BLaER1 treated with 17β-estradiol and CSF1 and Interleukin-3, amounts not matched to agents 10 nM and 100 nM (cell line): Measurements from ENCODE around the gene PTGR2.
"Not testable (repeated sequence)": the region's sequence is repeated elsewhere in the genome, so short reads cannot be mapped to it uniquely, and the experiment has no call there.

Source experiments
- H3K27ac ChIP-seq, 11 experiments: shearing (Covaris generic); formaldehyde crosslinking; 2 replicates each; pipeline ENCODE4 v1.8.1; 2022
- H3K27me3 ChIP-seq, 11 experiments: shearing (Covaris generic); formaldehyde crosslinking; 2 replicates each; pipeline ENCODE4 v1.8.1; 2022
- H3K36me3 ChIP-seq, 11 experiments: shearing (Covaris generic); formaldehyde crosslinking; 2 replicates each; pipeline ENCODE4 v1.8.1; 2022
- H3K4me1 ChIP-seq, 10 experiments: shearing (Covaris generic); formaldehyde crosslinking; 2 replicates each; pipeline ENCODE4 v1.8.1; 2022
- H3K4me2 ChIP-seq, 11 experiments: shearing (Covaris generic); formaldehyde crosslinking; 2 replicates each; pipeline ENCODE4 v1.8.1; 2022
- H3K4me3 ChIP-seq, 10 experiments: shearing (Covaris generic); formaldehyde crosslinking; 2 replicates each; pipeline ENCODE4 v1.8.1; 2022
- H3K9ac ChIP-seq, 11 experiments: shearing (Covaris generic); formaldehyde crosslinking; 2 replicates each; pipeline ENCODE4 v1.8.1; 2022
- H3K9me3 ChIP-seq, 11 experiments: shearing (Covaris generic); formaldehyde crosslinking; replicated peaks in 1 of 11; 2 replicates each; pipeline ENCODE4 v1.8.1; 2022
- H4K20me1 ChIP-seq, 11 experiments: shearing (Covaris generic); formaldehyde crosslinking; 2 replicates each; pipeline ENCODE4 v1.8.1; 2022
- Cebpa-rat ChIP-seq, 11 experiments: shearing (Covaris generic); IDR thresholded peaks; 2 replicates each; pipeline ENCODE4 v1.8.1; 2022

Gene PTGR2

DNA sequence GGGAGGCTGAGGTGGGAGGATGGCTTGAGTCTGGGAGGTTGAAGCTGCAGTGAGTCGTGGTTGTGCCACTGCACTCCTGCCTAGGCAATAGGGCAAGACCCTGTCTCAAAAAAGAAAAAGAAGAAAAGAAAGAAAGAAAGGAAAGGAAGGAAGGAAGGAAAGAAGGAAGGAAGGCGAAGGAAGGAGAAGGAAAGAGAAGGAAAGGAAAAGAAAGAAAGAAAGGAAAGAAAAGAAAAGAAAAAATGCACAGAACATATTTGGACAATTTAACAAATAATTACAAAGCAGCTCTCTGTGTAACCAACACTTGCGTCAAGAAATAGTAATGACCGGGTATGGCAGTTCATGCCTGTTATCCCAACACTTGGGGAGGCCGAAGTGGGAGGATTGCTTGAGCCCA, 35.8 kb upstream of the PTGR2 start:
- Histone ChIP-seq H3K27me3 (no peaks in the 10 kb centered on the region), H4K20me1 (no peaks in the 10 kb centered on the region), H3K36me3 (no peaks in the 10 kb centered on the region), H3K4me2 (0 out of 22 replicates have a peak overlapping the region, but pooled peaks of 1 of the 11 experiments have one; percentile 9), H3K4me3 (no peak overlapping the region), H3K9ac (no peak overlapping the region), H3K27ac (no peak overlapping the region), H3K4me1 (peaks cover 7 to 23% (median 13%) of the 10 kb centered on the region in 10 experiments; a peak in 18 of 20 replicates), H3K9me3 (no peaks in the 10 kb centered on the region)
- no peak for TF ChIP-seq Cebpa-rat (IDR thresholded peaks at IDR 0.05)

DNA sequence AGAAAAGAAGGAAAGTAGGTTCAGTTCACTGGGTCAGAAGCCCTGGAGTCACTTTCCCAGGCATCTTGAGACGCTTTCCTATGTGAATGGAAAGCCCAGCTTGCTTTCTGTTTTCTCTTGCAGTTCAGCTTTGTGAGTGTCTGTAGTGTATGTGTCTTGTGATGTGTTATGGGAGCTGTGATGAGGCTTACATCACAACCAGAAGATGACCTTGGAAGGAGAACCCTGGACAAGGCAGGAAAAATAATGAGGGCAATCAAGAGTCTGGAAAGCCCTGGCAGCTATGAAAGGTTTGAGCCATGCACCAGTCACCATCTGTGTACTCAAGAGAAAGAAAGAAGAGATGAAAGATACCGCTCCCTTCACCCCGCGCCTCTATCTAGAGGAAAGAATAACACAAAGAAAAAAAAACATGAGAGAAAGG, 35.2 kb upstream of the PTGR2 start:
- Histone ChIP-seq H3K27me3 (no peaks in the 10 kb centered on the region), H3K4me1 (peaks cover 6 to 18% (median 10%) of the 10 kb centered on the region in 10 experiments; a peak in 17 of 20 replicates), H3K4me3 (no peak overlapping the region), H3K9ac (no peak overlapping the region), H3K27ac (no peak overlapping the region), H3K36me3 (no peaks in the 10 kb centered on the region), H3K4me2 (0 out of 22 replicates have a peak overlapping the region, but pooled peaks of 1 of the 11 experiments have one; percentile 9), H4K20me1 (no peaks in the 10 kb centered on the region), H3K9me3 (no peaks in the 10 kb centered on the region)
- no peak for TF ChIP-seq Cebpa-rat (IDR thresholded peaks at IDR 0.05)

GRCh38 chr14:73817020-73817655, 34.5 kb upstream of the PTGR2 start:
- no peaks in the 10 kb centered on the region for H3K27me3 ChIP-seq
- no peak for TF ChIP-seq Cebpa-rat (IDR thresholded peaks at IDR 0.05)
- H3K9ac ChIP-seq, result no peak overlapping the region
- no peak overlapping the region for H3K4me3 ChIP-seq
- H3K9me3 ChIP-seq, result no peaks in the 10 kb centered on the region
- peaks cover 6 to 18% (median 10%) of the 10 kb centered on the region in 10 experiments; a peak in 16 of 20 replicates for H3K4me1 ChIP-seq
- no peak overlapping the region for H3K4me2 ChIP-seq
- H3K36me3 ChIP-seq, result no peaks in the 10 kb centered on the region
- no peaks in the 10 kb centered on the region for H4K20me1 ChIP-seq
- H3K27ac ChIP-seq, result no peak overlapping the region

- Histone ChIP-seq H3K27me3 (no peaks in the 10 kb centered on the region), H3K36me3 (no peaks in the 10 kb centered on the region), H3K4me1 (peaks cover 6 to 16% (median 8%) of the 10 kb centered on the region in 10 experiments; a peak in 16 of 20 replicates), H4K20me1 (no peaks in the 10 kb centered on the region), H3K27ac (no peak overlapping the region), H3K9ac (no peak overlapping the region), H3K4me2 (no peak overlapping the region), H3K9me3 (no peaks in the 10 kb centered on the region), H3K4me3 (no peak overlapping the region)
- no peak for TF ChIP-seq Cebpa-rat (IDR thresholded peaks at IDR 0.05)
Observed at GRCh38 chr14:73818821-73819220, 32.8 kb upstream of the PTGR2 start.

DNA sequence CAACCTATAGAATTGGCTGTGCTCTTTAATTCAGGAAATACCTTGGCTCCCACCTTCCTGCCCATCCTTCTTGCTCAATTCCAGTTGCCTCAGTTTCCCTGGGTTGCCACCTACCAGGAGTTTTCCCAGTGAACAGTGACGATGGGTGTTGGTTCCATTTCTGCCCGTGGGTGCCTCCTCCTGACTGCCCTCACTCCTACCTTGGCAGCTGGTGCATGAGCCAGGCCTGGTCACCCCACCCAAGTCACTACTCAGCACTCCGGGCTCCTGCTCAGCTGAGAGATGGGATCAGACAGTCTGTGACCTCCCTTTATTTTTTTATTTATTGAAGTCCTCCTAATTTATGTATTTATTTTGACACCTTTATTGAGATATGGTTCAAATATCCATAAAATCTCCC, 31.0 kb upstream of the PTGR2 start:
- H3K9me3 ChIP-seq, result no peaks in the 10 kb centered on the region
- H3K4me3 ChIP-seq, result no peak overlapping the region
- H3K4me2 ChIP-seq, result no peak overlapping the region
- H3K27ac ChIP-seq, result no peak overlapping the region
- no peaks in the 10 kb centered on the region for H3K36me3 ChIP-seq
- no peaks in the 10 kb centered on the region for H4K20me1 ChIP-seq
- H3K9ac ChIP-seq, result no peak overlapping the region
- H3K27me3 ChIP-seq, result no peaks in the 10 kb centered on the region
- H3K4me1 ChIP-seq, result peaks cover 0 to 20% (median 2%) of the 10 kb centered on the region in 10 experiments; a peak in 8 of 20 replicates
- no peak for TF ChIP-seq Cebpa-rat (IDR thresholded peaks at IDR 0.05)

DNA sequence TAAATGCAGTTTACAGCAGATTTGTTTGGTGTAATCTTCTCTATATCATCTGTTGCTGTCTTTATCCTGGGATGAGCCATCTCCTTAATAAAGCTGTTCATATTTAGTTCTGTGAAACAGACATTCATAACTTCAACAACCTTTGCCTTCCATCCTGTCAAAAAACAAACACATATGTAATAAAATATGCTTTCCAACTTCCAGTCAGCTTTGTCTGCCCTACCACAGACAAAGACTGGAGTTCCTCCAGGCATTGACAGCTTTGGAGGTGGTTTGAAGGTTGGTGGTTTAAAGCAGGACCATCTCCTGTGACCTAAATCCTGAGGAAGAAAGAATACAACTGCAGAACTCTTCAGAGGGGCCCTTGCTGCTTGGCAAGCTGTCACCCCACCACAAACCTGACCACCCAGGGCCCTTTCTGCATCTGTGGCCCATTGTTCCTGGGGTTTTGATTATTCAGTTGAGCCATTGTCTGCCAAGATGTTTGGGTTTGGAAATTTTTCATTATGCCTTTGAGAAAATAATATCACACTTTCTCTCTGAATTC, 28.2 kb upstream of the PTGR2 start:
- Histone ChIP-seq H3K9me3 (no peaks in the 10 kb centered on the region), H3K4me2 (no peak overlapping the region), H3K4me1 (peaks cover 0 to 12% (median 2%) of the 10 kb centered on the region in 10 experiments; a peak in 8 of 20 replicates), H3K27ac (no peak overlapping the region), H3K27me3 (no peaks in the 10 kb centered on the region), H3K36me3 (no peaks in the 10 kb centered on the region), H4K20me1 (no peaks in the 10 kb centered on the region; a peak in 1 of 22 replicates), H3K9ac (no peak overlapping the region), H3K4me3 (no peak overlapping the region)
- TF ChIP-seq Cebpa-rat (IDR thresholded peaks at IDR 0.05), result no peak

- H3K27ac ChIP-seq, result no peak overlapping the region
- H3K4me3 ChIP-seq, result no peak overlapping the region
- no peak for TF ChIP-seq Cebpa-rat (IDR thresholded peaks at IDR 0.05)
- H3K4me2 ChIP-seq, result 0 out of 22 replicates have a peak overlapping the region, but pooled peaks of 1 of the 11 experiments have one; percentile 14
- no peak overlapping the region for H3K9ac ChIP-seq
- H3K27me3 ChIP-seq, result no peaks in the 10 kb centered on the region
- no peaks in the 10 kb centered on the region for H3K36me3 ChIP-seq
- peaks cover 0 to 12% (median 2%) of the 10 kb centered on the region in 10 experiments; a peak in 8 of 20 replicates for H3K4me1 ChIP-seq
- H3K9me3 ChIP-seq, result no peaks in the 10 kb centered on the region
- H4K20me1 ChIP-seq, result no peaks in the 10 kb centered on the region; a peak in 1 of 22 replicates
Observed at GRCh38 chr14:73824127-73824526, 27.5 kb upstream of the PTGR2 start.

DNA sequence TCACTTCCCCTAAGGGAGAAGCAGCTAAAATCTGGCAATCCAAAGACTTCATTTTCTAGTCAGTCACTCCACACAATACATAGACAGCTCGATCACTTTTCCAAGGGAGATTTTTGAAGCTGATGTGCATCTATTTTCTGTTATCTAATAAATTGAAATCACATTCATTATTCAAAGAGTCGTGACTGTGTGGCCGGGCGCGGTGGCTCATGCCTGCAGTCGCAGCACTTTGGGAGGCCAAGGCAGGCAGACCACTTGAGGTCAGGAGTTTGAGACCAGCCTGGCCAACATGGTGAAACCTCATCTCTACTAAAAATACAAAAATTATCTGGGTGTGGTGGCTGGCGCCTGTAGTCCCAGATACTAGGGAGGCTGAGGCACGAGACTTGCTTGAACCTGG, 27.1 kb upstream of the PTGR2 start:
- Histone ChIP-seq H3K4me1 (peaks cover 0 to 14% (median 2%) of the 10 kb centered on the region in 10 experiments; a peak in 9 of 20 replicates), H4K20me1 (no peaks in the 10 kb centered on the region; a peak in 1 of 22 replicates), H3K9ac (no peak overlapping the region), H3K27ac (no peak overlapping the region), H3K4me3 (no peak overlapping the region), H3K9me3 (no peaks in the 10 kb centered on the region), H3K4me2 (0 out of 22 replicates have a peak overlapping the region, but pooled peaks of 1 of the 11 experiments have one; percentile 14), H3K36me3 (no peaks in the 10 kb centered on the region), H3K27me3 (no peaks in the 10 kb centered on the region)
- TF ChIP-seq Cebpa-rat (IDR thresholded peaks at IDR 0.05), result no peak

DNA sequence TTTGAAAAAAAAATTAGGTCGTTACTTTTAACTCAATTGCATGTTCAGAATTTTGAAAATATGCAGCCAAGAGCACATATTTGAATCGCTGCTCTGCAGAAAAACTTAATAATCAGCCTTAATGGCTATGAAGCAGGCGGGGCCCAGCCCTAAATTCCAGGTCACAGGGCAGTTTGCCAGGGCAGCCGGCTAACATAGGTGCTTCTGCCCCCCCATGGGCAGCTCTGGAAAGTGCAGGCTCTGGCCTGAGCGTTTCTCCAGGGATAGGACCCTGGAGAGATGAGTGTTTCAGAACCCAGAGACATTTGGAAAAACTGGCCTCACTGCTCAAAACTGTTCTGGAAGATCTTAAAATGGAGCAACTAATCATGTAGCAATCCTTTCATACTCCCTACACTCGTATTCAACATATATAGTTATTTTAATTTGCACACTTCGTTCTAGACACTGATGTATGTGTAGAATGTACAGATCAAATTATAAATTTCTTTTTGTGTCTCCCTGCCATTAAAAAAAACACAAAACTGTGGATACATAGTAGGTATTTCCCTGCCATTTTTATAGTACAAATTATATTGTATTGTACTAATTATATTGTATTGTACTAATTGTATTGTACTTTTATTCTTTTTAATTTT, 26.0 kb upstream of the PTGR2 start:
- H3K27me3 ChIP-seq, result no peaks in the 10 kb centered on the region
- H3K4me3 ChIP-seq, result no peak overlapping the region
- H3K4me1 ChIP-seq, result peaks cover 0 to 22% (median 5%) of the 10 kb centered on the region in 10 experiments; a peak in 11 of 20 replicates
- no peak overlapping the region for H3K27ac ChIP-seq
- TF ChIP-seq Cebpa-rat (IDR thresholded peaks at IDR 0.05), result no peak
- no peaks in the 10 kb centered on the region for H3K36me3 ChIP-seq
- peak overlapping the region in 1 of 11 experiments; percentile 32; a peak in 1 of 22 replicates for H3K4me2 ChIP-seq
- no peaks in the 10 kb centered on the region for H3K9me3 ChIP-seq
- no peaks in the 10 kb centered on the region; a peak in 1 of 22 replicates for H4K20me1 ChIP-seq
- H3K9ac ChIP-seq, result no peak overlapping the region

GRCh38 chr14:73827190-73827589, 24.4 kb upstream of the PTGR2 start:
- peaks cover 0 to 22% (median 5%) of the 10 kb centered on the region in 10 experiments; a peak in 10 of 20 replicates for H3K4me1 ChIP-seq
- not testable (repeated sequence) for H3K27ac ChIP-seq, H3K27me3 ChIP-seq, H3K36me3 ChIP-seq, H4K20me1 ChIP-seq, H3K4me2 ChIP-seq, H3K4me3 ChIP-seq, H3K9me3 ChIP-seq, H3K9ac ChIP-seq
